Prostate gland (tissue), 2 donors: ENCODE measurements around the gene OR10H1. TPM values are rescaled to one million over a fixed set of nuclear protein-coding genes. Genes with fewer than 3 reads are reported as not detected.

ENCODE experiments used
- DNase-seq: peaks from one replicate; pipeline ENCODE4 v3.0.0-alpha.2; 2019; ENCODE audit warnings: low spot score
- H3K27ac ChIP-seq, 2 donors: fragments of 200-600 bp; sonication (generic); 2 replicates each; pipeline ENCODE4 v1.5.1; 2017 to 2019
- H3K27me3 ChIP-seq: fragments of 200-600 bp; sonication (generic); replicated peaks from 2 replicates; pipeline ENCODE4 v1.5.1; 2019; ENCODE audit not compliant: insufficient read depth
- H3K36me3 ChIP-seq, 2 donors: fragments of 200-600 bp; sonication (generic); 1 replicate in 1 of 2; 2 replicates in 1 of 2; pipeline versions ENCODE4 v1.5.1 to v1.8.1; 2017 to 2019
- H3K4me1 ChIP-seq: fragments of 200-600 bp; sonication (generic); replicated peaks from 2 replicates; pipeline ENCODE4 v1.5.1; 2019
- H3K4me3 ChIP-seq, 2 donors: fragments of 200-600 bp; sonication (generic); 2 replicates each; pipeline ENCODE4 v1.5.1; 2017 to 2019
- H3K9me3 ChIP-seq: fragments of 200-600 bp; sonication (generic); 2 replicates; pipeline ENCODE4 v1.5.1; 2017
- CTCF ChIP-seq, 4 experiments: fragments of 200-600 bp in 2 of 4; fragments of 450-650 bp in 2 of 4; sonication (generic) in 2 of 4; IDR thresholded peaks; 1 replicate in 3 of 4; 2 replicates in 1 of 4; pipeline ENCODE4 v1.5.1; 2016 to 2019; ENCODE audit warnings: antibody characterized with exemption in 4 of 4, mild to moderate bottlenecking in 2 of 4, moderate library complexity in 2 of 4
- POLR2A ChIP-seq: fragments of 450-650 bp; IDR thresholded peaks from one replicate; pipeline ENCODE4 v1.6.1; 2016; ENCODE audit warnings: antibody characterized with exemption, mild to moderate bottlenecking
- POLR2AphosphoS5 ChIP-seq: sonication (generic); formaldehyde crosslinking; IDR thresholded peaks from one replicate; pipeline ENCODE4 v1.6.1; 2017; ENCODE audit warnings: antibody characterized with exemption
- WGBS: methylation state at CpG from one replicate; pipeline ENCODE4 v1.1.5; 2018; 5-methylcytosine and 5-hydroxymethylcytosine counted together
- intact Hi-C: fragments of 100-400 bp; cut with DNase I; formaldehyde crosslinking; loops from one replicate; pipeline ENCODE4 v1.14.2; 2022
- total RNA-seq, 2 donors: library from RNA; depleted of rRNA; stranded (reverse); fragments of >200 nt; gene quantifications; one replicate each; pipeline ENCODE4 v1.1.0, GENCODE V29; 2016

Gene OR10H1
- total RNA-seq, result under 1 TPM; 0.64 to 0.97 TPM

GRCh38 chr19:15815306-15815705 lies at the start of gene OR10H1:
Gene OR10H1, minus strand, starts transcription at chr19:15815664. Its CDS starts 7,627 bp downstream, at chr19:15808037.
- WGBS, result 65% methylated on average over 5 of the region's 5 CpGs
- Histone ChIP-seq H3K36me3 (no peaks in the 10 kb centered on the region), H3K27ac (no peak within 1 kb of the TSS), H3K27me3 (no peaks in the 10 kb centered on the region), H3K4me3 (no peak within 1 kb of the TSS), H3K4me1 (no peaks in the 10 kb centered on the region), H3K9me3 (no peaks in the 10 kb centered on the region)
- peak; percentile 16 for DNase-seq
- intact Hi-C loops, result no loop called here
- TF ChIP-seq CTCF (IDR thresholded peaks at IDR 0.05) (no peak), POLR2AphosphoS5 (no peak), POLR2A (no peak)

GRCh38 chr19:15864824-15865223 lies 49.4 kb upstream of the OR10H1 start:
- TF ChIP-seq POLR2A, result no peak
- TF ChIP-seq POLR2AphosphoS5, result no peak
- TF ChIP-seq CTCF (IDR thresholded peaks at IDR 0.05), result no peak
- intact Hi-C loops, result no loop called here
- H3K9me3 ChIP-seq, result no peaks in the 10 kb centered on the region

GRCh38 chr19:15863272-15863671 lies 47.8 kb upstream of the OR10H1 start:
- 91% methylated on average over 8 of the region's 8 CpGs for WGBS
- DNase-seq, result no peak

More at GRCh38 chr19:15864824-15865223, 49.4 kb upstream of the OR10H1 start:
- Histone ChIP-seq H3K36me3 (no peaks in the 10 kb centered on the region), H3K4me1 (no peaks in the 10 kb centered on the region), H3K27ac (no peak overlapping the region), H3K4me3 (no peak overlapping the region), H3K27me3 (no peaks in the 10 kb centered on the region)
- DNase-seq, result no peak
- WGBS, result 59% methylated on average over 5 of the region's 5 CpGs

GRCh38 chr19:15862444-15862843 lies 47.0 kb upstream of the OR10H1 start:
- Histone ChIP-seq H3K27ac (no peak overlapping the region), H3K4me3 (no peak overlapping the region), H3K36me3 (no peaks in the 10 kb centered on the region), H3K4me1 (no peaks in the 10 kb centered on the region), H3K9me3 (no peaks in the 10 kb centered on the region), H3K27me3 (no peaks in the 10 kb centered on the region)
- no peak for TF ChIP-seq CTCF (IDR thresholded peaks at IDR 0.05)
- no peak for TF ChIP-seq POLR2AphosphoS5
- no peak for TF ChIP-seq POLR2A
- intact Hi-C loops, result no loop called here
- WGBS, result 68% methylated on average over 7 of the region's 7 CpGs
- no peak for DNase-seq

More at GRCh38 chr19:15863272-15863671, 47.8 kb upstream of the OR10H1 start:
- no peak overlapping the region for H3K4me3 ChIP-seq
- TF ChIP-seq CTCF (IDR thresholded peaks at IDR 0.05), result no peak
- TF ChIP-seq POLR2AphosphoS5, result no peak
- no peak for TF ChIP-seq POLR2A
- no peak overlapping the region for H3K27ac ChIP-seq
- H3K36me3 ChIP-seq, result no peaks in the 10 kb centered on the region
- H3K27me3 ChIP-seq, result no peaks in the 10 kb centered on the region
- H3K4me1 ChIP-seq, result no peaks in the 10 kb centered on the region
- no peaks in the 10 kb centered on the region for H3K9me3 ChIP-seq
- intact Hi-C loops, result no loop called here

GRCh38 chr19:15860522-15860921 lies 45.1 kb upstream of the OR10H1 start:
- DNase-seq, result no peak
- WGBS, result 74% methylated on average over 6 of the region's 6 CpGs
- no peaks in the 10 kb centered on the region for H3K36me3 ChIP-seq

More at GRCh38 chr19:15860522-15860921, 45.1 kb upstream of the OR10H1 start:
- no peak for TF ChIP-seq CTCF (IDR thresholded peaks at IDR 0.05)
- TF ChIP-seq POLR2A, result no peak
- TF ChIP-seq POLR2AphosphoS5, result no peak
- Histone ChIP-seq H3K4me3 (no peak overlapping the region), H3K9me3 (no peaks in the 10 kb centered on the region), H3K27ac (no peak overlapping the region), H3K27me3 (no peaks in the 10 kb centered on the region), H3K4me1 (no peaks in the 10 kb centered on the region)
- intact Hi-C loops, result no loop called here
